T-cell (primary cell): Measurements from ENCODE around the gene UPF1. TPM values are rescaled to one million over a fixed set of nuclear protein-coding genes. Genes with fewer than 3 reads are reported as not detected.
"Not testable (repeated sequence)": the region's sequence is repeated elsewhere in the genome, so short reads cannot be mapped to it uniquely, and the experiment has no call there.

ENCODE experiments used
- ATAC-seq, 4 experiments: fragments of 200-7000 bp in 3 of 4; fragments of 150-1000 bp in 1 of 4; cut with Tn5 transposase; replicated peaks in 1 of 4; 1 replicate in 3 of 4; 2 replicates in 1 of 4; pipeline ENCODE4 v1.10.0; 2021; ENCODE audit warnings: moderate library complexity in 3 of 4, mild to moderate bottlenecking in 2 of 4, moderate number of reproducible peaks in 1 of 4
- CTCF ChIA-PET, 2 donors: fragments of 300-600 bp; sonication (Branson Sonifier 250); formaldehyde crosslinking; loops; one replicate each; lab custom pipeline; 2022; ENCODE audit warnings: antibody characterized with exemption in 2 of 2; lab: Charles Lee
- POLR2A ChIA-PET, 2 donors: fragments of 300-600 bp; sonication (Branson Sonifier 250); formaldehyde crosslinking; loops; one replicate each; lab custom pipeline; 2022; ENCODE audit warnings: antibody characterized with exemption in 2 of 2; lab: Charles Lee
- DNase-seq, 35 experiments: peaks; one replicate each; pipeline versions ENCODE4 v3.0.0 to v3.0.0-alpha.2; 2013 to 2023
- H3K27ac ChIP-seq: one replicate; pipeline ENCODE4 v1.5.1; 2013; ENCODE audit warnings: low read length
- H3K27me3 ChIP-seq, 2 experiments: replicated peaks in 1 of 2; 1 replicate in 1 of 2; 2 replicates in 1 of 2; pipeline versions ENCODE4 v1.6.1 to v1.7.0; 2013; ENCODE audit warnings: low read length in 1 of 2, mixed read lengths in 1 of 2; ENCODE audit not compliant: control insufficient read depth in 2 of 2, insufficient read depth in 2 of 2; ENCODE audit errors: extremely low read depth in 1 of 2
- H3K36me3 ChIP-seq, 2 donors: 1 replicate in 1 of 2; 2 replicates in 1 of 2; pipeline versions ENCODE4 v1.6.1 to v1.7.0; 2013; ENCODE audit warnings: low read length in 1 of 2; ENCODE audit not compliant: control insufficient read depth in 2 of 2, insufficient read depth in 1 of 2; ENCODE audit errors: extremely low read depth in 1 of 2
- H3K4me1 ChIP-seq, 2 experiments: 1 replicate in 1 of 2; 2 replicates in 1 of 2; pipeline versions ENCODE4 v1.6.1 to v1.7.0; 2013; ENCODE audit warnings: low read length in 2 of 2, mixed read lengths in 1 of 2; ENCODE audit not compliant: insufficient read depth in 2 of 2, control insufficient read depth in 1 of 2; ENCODE audit errors: extremely low read depth in 1 of 2
- H3K4me3 ChIP-seq, 2 donors: 1 replicate in 1 of 2; 2 replicates in 1 of 2; pipeline versions ENCODE4 v1.5.1 to v1.7.0; 2013; ENCODE audit warnings: mild to moderate bottlenecking in 2 of 2, low read length in 1 of 2, moderate library complexity in 1 of 2; ENCODE audit not compliant: control insufficient read depth in 1 of 2; ENCODE audit errors: extremely low read depth in 1 of 2
- H3K9me3 ChIP-seq: 2 replicates; pipeline ENCODE4 v1.7.0; 2013
- H3K27ac Mint-ChIP-seq, 2 donors: one replicate each; pipeline ENCODE4 v1.8.0; 2020 to 2021; ENCODE audit warnings: mild to moderate bottlenecking in 2 of 2, mixed read lengths in 2 of 2
- H3K27me3 Mint-ChIP-seq, 2 donors: one replicate each; pipeline ENCODE4 v1.8.0; 2021 to 2022; ENCODE audit warnings: mixed read lengths in 2 of 2
- H3K36me3 Mint-ChIP-seq: one replicate; pipeline ENCODE4 v1.8.0; 2021; ENCODE audit warnings: mixed read lengths
- H3K4me1 Mint-ChIP-seq, 3 donors: one replicate each; pipeline ENCODE4 v1.8.0; 2020 to 2022; ENCODE audit warnings: mixed read lengths in 3 of 3, mild to moderate bottlenecking in 1 of 3
- H3K4me3 Mint-ChIP-seq, 3 donors: one replicate each; pipeline ENCODE4 v1.8.0; 2020 to 2022; ENCODE audit warnings: mild to moderate bottlenecking in 3 of 3, mixed read lengths in 3 of 3, moderate library complexity in 3 of 3
- H3K9me3 Mint-ChIP-seq, 3 donors: one replicate each; pipeline ENCODE4 v1.8.0; 2020 to 2022; ENCODE audit warnings: mixed read lengths in 3 of 3
- WGBS: methylation state at CpG from one replicate; pipeline ENCODE4 v1.1.5; 2013; ENCODE audit warnings: missing lambda C conversion rate; ENCODE audit not compliant: insufficient coverage; 5-methylcytosine and 5-hydroxymethylcytosine counted together
- total RNA-seq, 35 experiments: library from RNA in 6 of 35; stranded (reverse) in 6 of 35; fragments of 120-200 nt in 1 of 35; gene quantifications; one replicate each; pipeline versions ENCODE4 v1.2.1 to v1.2.4 and lab custom pipeline; 2013 to 2026

UPF1 gene
- total RNA-seq, 5 donors from 2014 or later (not counting 1 experiment from before 2014, with no cell fraction given), result 114 to 143 (median 127) TPM

- no peaks in the 10 kb centered on the region for H3K9me3 Mint-ChIP-seq
- ChIA-PET CTCF (no interaction called here), POLR2A (interaction anchor here in 1 of 2 donors (0.6 kb wide), 1 partner anchor 10 kb away, joined by 4 read pairs; no protein-coding TSS in a partner anchor)
- H3K27ac Mint-ChIP-seq, result no peak overlapping the region
- peaks cover 23 to 50% of the 10 kb centered on the region in 2 donors for H3K36me3 ChIP-seq
- H3K4me1 ChIP-seq, result peaks cover 0 to 2% of the 10 kb centered on the region in 2 experiments
- no peak overlapping the region for H3K4me3 ChIP-seq
- WGBS, result 91% methylated on average over 2 of the region's 7 CpGs
- no peak for ATAC-seq
- DNase-seq, result no peak
- peaks cover 2 to 12% (median 9%) of the 10 kb centered on the region in 3 donors for H3K4me1 Mint-ChIP-seq
- peaks cover 10 to 16% of the 10 kb centered on the region in 2 donors for H3K27me3 Mint-ChIP-seq
- H3K4me3 Mint-ChIP-seq, result no peak overlapping the region
- H3K9me3 ChIP-seq, result no peaks in the 10 kb centered on the region
- no peak overlapping the region for H3K27ac ChIP-seq
- H3K36me3 Mint-ChIP-seq, result peaks cover 24% of the 10 kb centered on the region
- H3K27me3 ChIP-seq, result peaks cover 0 to 40% of the 10 kb centered on the region in 2 experiments
Measured at GRCh38 chr19:18901491-18901890, 69.7 kb downstream of the UPF1 start.

GRCh38 chr19:18902519-18902918 is 70.8 kb downstream of the UPF1 start:
- H3K4me1 Mint-ChIP-seq, H3K27me3 Mint-ChIP-seq, H3K9me3 ChIP-seq, H3K4me3 ChIP-seq, H3K9me3 Mint-ChIP-seq, H3K27ac Mint-ChIP-seq, H3K4me3 Mint-ChIP-seq, POLR2A ChIA-PET, DNase-seq, H3K4me1 ChIP-seq, CTCF ChIA-PET, ATAC-seq, H3K27ac ChIP-seq: not testable (repeated sequence)
- Histone ChIP-seq H3K36me3 (peaks cover 25 to 60% of the 10 kb centered on the region in 2 donors), H3K27me3 (peaks cover 0 to 32% of the 10 kb centered on the region in 2 experiments)
- H3K36me3 Mint-ChIP-seq, result peaks cover 24% of the 10 kb centered on the region
- WGBS, result no CpG with 5 or more reads among the region's 5 CpGs

- Histone ChIP-seq H3K4me3 (no peak overlapping the region), H3K9me3 (no peaks in the 10 kb centered on the region), H3K27ac (no peak overlapping the region), H3K4me1 (no peaks in the 10 kb centered on the region), H3K36me3 (peaks cover 25 to 66% of the 10 kb centered on the region in 2 donors), H3K27me3 (peaks cover 0 to 32% of the 10 kb centered on the region in 2 experiments)
- Mint-ChIP-seq H3K4me1 (no peaks in the 10 kb centered on the region), H3K4me3 (no peak overlapping the region), H3K9me3 (no peaks in the 10 kb centered on the region), H3K36me3 (peaks cover 24% of the 10 kb centered on the region), H3K27ac (no peak overlapping the region), H3K27me3 (no peaks in the 10 kb centered on the region)
- POLR2A ChIA-PET, result no interaction called here
- DNase-seq (no peak), ATAC-seq (no peak)
- CTCF ChIA-PET, result interaction anchor here in 1 of 2 donors (0.5 kb wide), 1 partner anchor 217 kb away, joined by 4 read pairs; no protein-coding TSS in a partner anchor
- 89% methylated on average over 18 of the region's 29 CpGs for WGBS
Measured at GRCh38 chr19:18903156-18904037, 71.6 kb downstream of the UPF1 start.

- DNase-seq (no peak), ATAC-seq (no peak)
- WGBS, result 95% methylated on average over 25 of the region's 25 CpGs
- Histone ChIP-seq H3K4me3 (no peak overlapping the region), H3K4me1 (no peaks in the 10 kb centered on the region), H3K9me3 (no peaks in the 10 kb centered on the region), H3K27me3 (peaks cover 0 to 22% of the 10 kb centered on the region in 2 experiments), H3K36me3 (peaks cover 25 to 65% of the 10 kb centered on the region in 2 donors), H3K27ac (no peak overlapping the region)
- Mint-ChIP-seq H3K27ac (no peak overlapping the region), H3K4me1 (no peaks in the 10 kb centered on the region), H3K9me3 (no peaks in the 10 kb centered on the region), H3K36me3 (peaks cover 24% of the 10 kb centered on the region), H3K4me3 (no peak overlapping the region), H3K27me3 (no peaks in the 10 kb centered on the region)
- ChIA-PET CTCF (no interaction called here), POLR2A (no interaction called here)
Measured at GRCh38 chr19:18904334-18905057, 72.7 kb downstream of the UPF1 start.

GRCh38 chr19:18905058-18905456 is 73.3 kb downstream of the UPF1 start:
- ATAC-seq (no peak), DNase-seq (no peak)
- no peaks in the 10 kb centered on the region for H3K4me1 ChIP-seq
- Mint-ChIP-seq H3K27ac (no peak overlapping the region), H3K4me3 (no peak overlapping the region), H3K4me1 (no peaks in the 10 kb centered on the region), H3K9me3 (no peaks in the 10 kb centered on the region), H3K27me3 (no peaks in the 10 kb centered on the region), H3K36me3 (peaks cover 28% of the 10 kb centered on the region)
- CTCF ChIA-PET, result no interaction called here
- no peaks in the 10 kb centered on the region for H3K9me3 ChIP-seq
- H3K27ac ChIP-seq, result no peak overlapping the region
- H3K27me3 ChIP-seq, result peaks cover 0 to 19% of the 10 kb centered on the region in 2 experiments
- POLR2A ChIA-PET, result no interaction called here
- 95% methylated on average over 4 of the region's 8 CpGs for WGBS
- H3K36me3 ChIP-seq, result peaks cover 23 to 65% of the 10 kb centered on the region in 2 donors
- H3K4me3 ChIP-seq, result no peak overlapping the region

- POLR2A ChIA-PET, result no interaction called here
- DNase-seq, result no peak
Measured at GRCh38 chr19:18905513-18906236, 73.9 kb downstream of the UPF1 start.

More at GRCh38 chr19:18905513-18906236, 73.9 kb downstream of the UPF1 start:
- no peak for ATAC-seq
- H3K4me3 Mint-ChIP-seq, result no peak overlapping the region
- H3K4me1 Mint-ChIP-seq, result no peaks in the 10 kb centered on the region
- Histone ChIP-seq H3K4me1 (no peaks in the 10 kb centered on the region), H3K36me3 (peaks cover 17 to 62% of the 10 kb centered on the region in 2 donors), H3K27me3 (peaks cover 0 to 13% of the 10 kb centered on the region in 2 experiments), H3K4me3 (no peak overlapping the region), H3K27ac (no peak overlapping the region), H3K9me3 (no peaks in the 10 kb centered on the region)
- peaks cover 26% of the 10 kb centered on the region for H3K36me3 Mint-ChIP-seq
- H3K9me3 Mint-ChIP-seq, result no peaks in the 10 kb centered on the region
- CTCF ChIA-PET, result no interaction called here
- WGBS, result 83% methylated on average over 16 of the region's 26 CpGs
- no peak overlapping the region for H3K27ac Mint-ChIP-seq
- H3K27me3 Mint-ChIP-seq, result no peaks in the 10 kb centered on the region
